HG02678 (cell line): Measurements from ENCODE around the gene ZNHIT3.
"Not testable (repeated sequence)": the region's sequence is repeated elsewhere in the genome, so short reads cannot be mapped to it uniquely, and the experiment has no call there.

Experiments used
- ATAC-seq: cut with Tn5 transposase; IDR thresholded peaks from one replicate; pipeline ENCODE4 v1.9.1; 2021; ENCODE audit warnings: mild to moderate bottlenecking, moderate library complexity; ENCODE audit not compliant: unreplicated experiment

Gene ZNHIT3

GRCh38 chr17:36482611-36483504 lies 3.6 kb upstream of the ZNHIT3 start:
- peak; percentile 37 for ATAC-seq

- not testable (repeated sequence) for ATAC-seq
These were observed 2.5 kb upstream of the ZNHIT3 start for GRCh38 chr17:36484021-36484420.

- no peak for ATAC-seq
These were observed 1.5 kb upstream of the ZNHIT3 start for GRCh38 chr17:36485027-36485426.

DNA sequence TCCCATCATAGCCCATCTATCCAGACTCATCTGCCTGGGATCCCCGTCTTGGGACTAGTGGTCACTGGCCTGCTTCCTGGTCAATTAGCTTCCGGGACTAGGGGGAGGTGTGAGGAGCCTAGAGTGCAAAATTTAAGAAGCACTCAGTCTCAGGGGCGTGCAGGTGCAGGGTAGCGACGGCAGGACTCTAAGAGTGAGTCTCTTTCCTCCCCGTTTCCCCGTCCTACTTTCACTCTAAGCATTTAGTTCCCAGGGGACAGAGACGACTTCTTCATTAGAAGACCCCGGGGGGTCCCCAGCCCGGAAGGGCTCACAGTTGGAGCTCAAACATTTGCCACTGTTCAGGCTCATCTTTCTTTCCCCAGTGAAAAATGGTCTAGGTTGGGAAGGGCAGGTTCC lies 677 bp upstream of the ZNHIT3 start:
- no peak for ATAC-seq

GRCh38 chr17:36493956-36494355 lies 7.5 kb downstream of the ZNHIT3 start:
- ATAC-seq = no peak

- no peak for ATAC-seq
These were observed 8.2 kb downstream of the ZNHIT3 start for GRCh38 chr17:36494674-36495073.

GRCh38 chr17:36495076-36495578 lies 8.6 kb downstream of the ZNHIT3 start:
- ATAC-seq = no peak

GRCh38 chr17:36496018-36496789 lies 9.7 kb downstream of the ZNHIT3 start:
- ATAC-seq = no peak

DNA sequence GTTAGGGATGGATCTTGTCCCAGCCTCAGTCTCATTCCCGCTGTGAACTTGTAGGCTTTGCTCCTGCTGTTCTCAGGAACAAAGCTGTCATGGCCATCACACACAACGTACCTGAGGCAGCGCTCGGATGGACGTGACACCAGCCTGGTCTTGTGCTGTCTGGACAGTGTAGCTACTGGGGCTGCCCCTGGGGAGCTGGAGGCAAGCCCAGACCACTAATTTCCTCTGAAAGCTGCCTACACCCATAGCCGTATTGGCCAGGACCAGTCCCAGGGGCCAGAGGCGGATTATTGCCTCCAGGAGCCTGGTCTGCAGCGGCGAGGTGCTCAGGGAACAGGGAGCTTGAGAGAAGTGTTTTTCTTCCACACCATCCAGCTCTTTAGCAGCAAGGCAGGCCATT lies 11.7 kb downstream of the ZNHIT3 start:
- ATAC-seq = no peak

GRCh38 chr17:36498560-36499300 lies 12.2 kb downstream of the ZNHIT3 start:
- ATAC-seq = no peak

- no peak for ATAC-seq
These were observed 14.3 kb downstream of the ZNHIT3 start for GRCh38 chr17:36500745-36501225.

- no peak for ATAC-seq
These were observed 14.9 kb downstream of the ZNHIT3 start for GRCh38 chr17:36501351-36501750.

DNA sequence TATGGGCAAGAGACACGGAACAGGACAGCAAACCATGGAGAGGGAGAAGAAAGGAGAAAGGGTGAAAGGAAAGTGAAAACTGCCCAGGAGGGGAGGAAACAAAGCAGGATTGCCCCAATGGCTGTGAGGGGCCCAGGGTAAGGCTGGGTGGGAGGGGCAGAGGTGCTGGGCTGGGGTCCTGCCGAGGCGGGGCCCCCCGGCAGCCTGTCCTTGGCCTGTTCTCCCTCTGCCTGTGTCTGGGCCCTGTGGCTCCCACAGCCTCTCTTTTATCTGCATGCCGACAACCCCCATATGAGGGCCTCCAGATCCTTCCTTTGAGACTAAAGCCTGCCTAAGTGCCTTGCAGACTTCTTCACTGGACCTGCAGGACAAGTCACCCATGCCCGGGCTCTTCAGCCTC lies 15.5 kb downstream of the ZNHIT3 start:
- no peak for ATAC-seq

- no peak for ATAC-seq
These were observed 17.1 kb downstream of the ZNHIT3 start for GRCh38 chr17:36503456-36504155.

- no peak for ATAC-seq
These were observed 17.7 kb downstream of the ZNHIT3 start for GRCh38 chr17:36504156-36504545.

- ATAC-seq = no peak
These were observed 18.7 kb downstream of the ZNHIT3 start for GRCh38 chr17:36505171-36505570.

DNA sequence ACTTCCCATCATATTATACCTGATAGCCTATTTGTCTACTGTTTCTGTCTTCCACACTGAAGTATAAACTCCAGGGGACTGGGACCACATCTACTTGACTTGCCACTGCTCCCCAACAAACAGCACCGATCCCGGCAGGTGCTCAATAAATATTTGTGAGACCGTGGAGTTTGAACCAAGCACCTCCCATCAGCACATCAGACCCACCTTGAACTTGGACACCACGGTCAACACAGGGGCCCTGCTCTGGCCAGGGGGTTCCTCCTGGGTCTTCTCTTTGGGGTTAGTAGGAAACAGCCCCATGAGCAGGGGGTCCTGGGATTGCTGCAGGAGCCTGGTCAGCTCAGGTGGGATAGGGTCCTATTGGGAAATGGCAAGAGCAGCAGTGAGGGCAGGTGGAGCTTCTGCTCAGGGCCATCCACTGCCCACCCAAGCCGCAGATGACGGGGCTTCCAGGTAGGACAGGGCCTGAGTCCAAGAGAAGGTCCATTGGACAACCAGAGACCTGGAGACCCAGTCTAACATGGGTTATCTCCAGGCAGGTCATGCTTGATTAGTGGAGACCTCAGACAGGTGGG lies 19.9 kb downstream of the ZNHIT3 start:
- no peak for ATAC-seq

GRCh38 chr17:36506831-36507230 lies 20.4 kb downstream of the ZNHIT3 start:
- ATAC-seq = no peak

DNA sequence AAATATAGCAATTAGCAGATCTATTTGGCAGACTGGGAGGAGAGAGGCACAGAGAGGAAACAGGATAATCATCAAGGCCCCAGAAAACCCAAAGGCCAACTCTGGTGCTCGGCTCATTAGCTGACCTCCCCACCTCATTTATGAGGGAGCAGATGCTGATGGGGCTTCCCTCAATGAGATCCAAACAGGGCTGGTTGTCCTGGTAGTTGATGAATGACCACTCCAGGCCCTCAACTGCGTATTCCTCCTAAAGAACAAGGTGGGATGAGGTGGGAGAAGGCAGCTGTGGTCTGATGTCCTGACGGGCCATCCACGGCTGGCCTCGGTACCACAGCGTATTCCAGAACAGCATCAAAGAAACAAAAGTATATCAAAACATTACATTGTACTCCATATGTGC lies 20.8 kb downstream of the ZNHIT3 start:
- no peak for ATAC-seq

- not testable (repeated sequence) for ATAC-seq
These were observed 22.0 kb downstream of the ZNHIT3 start for GRCh38 chr17:36508439-36508838.
